Activated CD4-positive, alpha-beta T cell treated with anti-CD3 and anti-CD28 coated beads, Interleukin-2, amount 10 ng/mL, durations not matched to agents 24 days and 14 days (primary cell): ENCODE data around the gene PLA2G6. TPM values are rescaled to one million over a fixed set of nuclear protein-coding genes. Genes with fewer than 3 reads are reported as not detected.
A peak's percentile ranks its signal among the peaks of the same experiment; 100 is the strongest.
"Not testable (repeated sequence)": the region's sequence is repeated elsewhere in the genome, so short reads cannot be mapped to it uniquely, and the experiment has no call there.

ENCODE experiments used
- DNase-seq: peaks from one replicate; pipeline ENCODE4 v3.0.0; 2022
- H3K27ac Mint-ChIP-seq: one replicate; pipeline ENCODE4 v1.8.0; 2022; ENCODE audit warnings: mild to moderate bottlenecking, mixed read lengths
- H3K27me3 Mint-ChIP-seq: one replicate; pipeline ENCODE4 v1.8.0; 2022; ENCODE audit warnings: mixed read lengths
- H3K36me3 Mint-ChIP-seq: one replicate; pipeline ENCODE4 v1.8.0; 2022; ENCODE audit warnings: low read depth, mild to moderate bottlenecking, mixed read lengths
- H3K4me1 Mint-ChIP-seq: one replicate; pipeline ENCODE4 v1.8.0; 2021; ENCODE audit warnings: mixed read lengths
- H3K4me3 Mint-ChIP-seq: one replicate; pipeline ENCODE4 v1.8.0; 2022; ENCODE audit warnings: mild to moderate bottlenecking, moderate library complexity, mixed read lengths
- H3K9me3 Mint-ChIP-seq: one replicate; pipeline ENCODE4 v1.8.0; 2021; ENCODE audit warnings: mixed read lengths
- intact Hi-C: fragments of 100-400 bp; cut with micrococcal nuclease; formaldehyde crosslinking; loops from one replicate; pipeline ENCODE4 v1.15.1; 2023
- total RNA-seq: library from RNA; stranded (reverse); gene quantifications from 2 replicates; pipeline ENCODE4 v1.2.3, GENCODE V29; 2022

PLA2G6 gene
- total RNA-seq, 1 donor from 2014 or later = 34.3 TPM

DNA sequence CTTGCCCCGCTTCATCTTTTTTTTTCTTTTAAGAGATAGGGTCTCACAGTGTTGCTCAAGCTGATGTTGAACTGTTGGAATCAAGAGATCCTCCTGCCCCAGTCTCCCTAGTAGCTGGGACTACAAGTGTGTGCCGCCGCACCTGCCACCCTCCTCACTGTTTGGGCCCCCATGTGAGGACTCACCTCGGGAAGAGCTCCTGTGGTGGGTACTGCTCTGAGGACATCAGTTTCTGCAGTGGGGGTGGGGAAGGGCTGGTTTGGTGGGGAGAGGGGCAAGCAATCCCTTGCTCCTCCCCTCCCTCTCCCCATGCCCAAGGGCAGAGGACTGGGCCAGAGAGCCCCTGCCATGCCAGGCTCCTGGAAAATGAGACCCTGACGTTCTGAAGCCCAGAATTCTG is 96.1 kb downstream of the PLA2G6 start:
- Mint-ChIP-seq H3K4me3 (no peak overlapping the region), H3K9me3 (no peaks in the 10 kb centered on the region), H3K36me3 (no peaks in the 10 kb centered on the region), H3K4me1 (no peaks in the 10 kb centered on the region), H3K27me3 (peaks cover 27% of the 10 kb centered on the region), H3K27ac (no peak overlapping the region)
- no peak for DNase-seq
- intact Hi-C loops = no loop called here

DNA sequence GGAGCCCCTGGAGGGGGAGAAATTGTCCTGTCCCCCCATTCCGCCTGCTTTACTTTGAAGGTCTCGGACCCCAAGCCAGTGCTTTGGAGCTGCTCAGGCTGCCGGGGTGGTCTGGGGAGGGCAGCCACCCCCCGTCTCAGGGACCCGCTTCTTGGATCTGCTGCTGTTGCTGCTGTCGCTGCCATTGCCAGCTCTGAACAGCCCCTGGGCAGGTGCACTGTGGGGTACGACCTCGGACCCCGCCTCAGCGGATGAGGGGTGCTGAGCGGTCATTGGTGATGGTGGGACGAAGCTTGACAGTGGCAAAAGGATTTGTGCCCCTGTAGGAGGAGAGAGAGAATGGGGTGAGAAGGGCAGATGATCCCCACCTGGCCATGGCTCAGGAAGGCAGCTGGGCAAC is 96.6 kb downstream of the PLA2G6 start:
- no peak overlapping the region for H3K4me3 Mint-ChIP-seq
- H3K27me3 Mint-ChIP-seq = peaks cover 27% of the 10 kb centered on the region
- H3K4me1 Mint-ChIP-seq = no peaks in the 10 kb centered on the region
- no peaks in the 10 kb centered on the region for H3K9me3 Mint-ChIP-seq
- intact Hi-C loops = no loop called here
- no peak for DNase-seq
- no peaks in the 10 kb centered on the region for H3K36me3 Mint-ChIP-seq
- H3K27ac Mint-ChIP-seq = no peak overlapping the region

DNA sequence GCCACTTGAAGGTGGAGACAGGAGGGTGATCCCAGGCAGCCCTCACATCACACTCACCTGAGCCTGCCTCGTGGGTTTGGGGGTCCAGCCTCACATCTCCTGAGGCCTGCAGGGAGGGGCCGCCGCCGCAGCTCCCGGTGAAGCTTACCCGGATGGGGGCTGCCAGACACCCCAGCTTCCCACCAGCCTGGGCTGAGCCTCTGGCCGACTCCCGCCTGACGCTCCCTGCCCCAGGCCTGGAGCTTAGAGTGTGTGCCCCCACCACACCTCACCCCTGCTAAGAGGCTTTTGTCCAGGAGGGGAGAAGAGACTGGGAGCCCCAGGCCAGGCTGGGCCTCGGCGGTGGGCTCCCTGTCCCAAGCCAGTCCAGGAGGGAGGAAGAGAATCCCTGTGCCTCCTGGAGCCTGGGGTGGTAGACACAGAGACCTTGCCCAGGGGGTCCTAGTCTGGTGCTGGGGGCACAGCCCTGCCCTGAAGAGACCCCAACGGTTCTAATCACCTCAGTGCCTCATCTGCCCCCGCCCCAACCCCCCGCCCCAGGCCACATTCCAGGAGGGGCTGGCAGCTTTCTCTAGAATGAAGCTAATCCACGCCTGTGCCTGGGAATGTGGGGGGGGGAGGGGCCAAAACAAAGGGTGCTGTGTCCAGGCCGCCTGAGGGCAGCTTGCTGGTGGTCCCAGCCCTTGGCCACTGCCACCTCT is 97.5 kb downstream of the PLA2G6 start, which contains the start of gene SLC16A8:
Gene SLC16A8 (minus strand): TSS at position 254 of the 701 bp plus-strand sequence. CDS start 1,311 bp downstream, outside the sequence.
- intact Hi-C loops = no loop called here

DNA sequence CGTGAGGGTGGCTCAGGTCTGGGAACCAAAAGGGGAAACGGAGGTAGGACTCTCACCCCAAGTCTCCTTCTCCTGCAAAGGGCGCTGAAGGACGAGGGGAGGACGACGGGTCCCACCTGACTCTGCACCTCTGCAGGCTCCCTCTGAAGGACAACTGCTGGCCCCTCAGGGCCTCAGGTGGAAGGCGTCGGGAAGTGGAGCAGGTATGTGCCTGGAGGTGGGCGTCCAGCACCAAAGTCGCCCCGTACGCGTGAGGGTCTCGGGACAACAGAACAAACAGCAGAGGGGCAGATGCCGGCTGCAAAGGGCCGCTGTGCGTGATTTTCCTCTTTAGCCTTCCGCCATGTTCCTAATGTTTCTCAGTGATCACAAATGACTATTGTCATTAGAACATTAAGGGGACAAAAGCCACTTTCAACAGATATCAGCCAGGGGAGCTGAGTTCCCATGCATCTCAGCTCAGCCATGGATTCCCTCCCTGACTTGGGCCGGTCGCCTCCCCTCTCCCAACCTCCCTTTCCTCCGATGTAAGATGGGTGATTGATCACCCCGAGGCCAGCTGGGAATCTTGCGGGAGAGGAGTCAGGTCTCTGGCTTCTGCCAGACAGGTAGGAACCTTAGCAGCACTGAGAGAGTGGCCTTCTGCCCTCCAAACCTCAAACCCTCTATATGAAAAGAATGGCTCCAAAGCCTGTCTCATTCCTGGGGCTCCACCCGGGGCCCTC is 98.5 kb downstream of the PLA2G6 start:
- no peak overlapping the region for H3K4me3 Mint-ChIP-seq
- intact Hi-C loops = no loop called here
- no peaks in the 10 kb centered on the region for H3K4me1 Mint-ChIP-seq
- H3K9me3 Mint-ChIP-seq = no peaks in the 10 kb centered on the region
- no peak for DNase-seq
- no peaks in the 10 kb centered on the region for H3K36me3 Mint-ChIP-seq
- H3K27ac Mint-ChIP-seq = no peak overlapping the region
- peaks cover 33% of the 10 kb centered on the region for H3K27me3 Mint-ChIP-seq

More for the DNA sequence above, 97.5 kb downstream of the PLA2G6 start, which contains the start of gene SLC16A8:
- Mint-ChIP-seq H3K27ac (no peak within 1 kb of the TSS), H3K4me3 (no peak within 1 kb of the TSS), H3K36me3 (no peaks in the 10 kb centered on the region), H3K27me3 (peaks cover 34% of the 10 kb centered on the region), H3K4me1 (no peaks in the 10 kb centered on the region), H3K9me3 (no peaks in the 10 kb centered on the region)
- no peak for DNase-seq

DNA sequence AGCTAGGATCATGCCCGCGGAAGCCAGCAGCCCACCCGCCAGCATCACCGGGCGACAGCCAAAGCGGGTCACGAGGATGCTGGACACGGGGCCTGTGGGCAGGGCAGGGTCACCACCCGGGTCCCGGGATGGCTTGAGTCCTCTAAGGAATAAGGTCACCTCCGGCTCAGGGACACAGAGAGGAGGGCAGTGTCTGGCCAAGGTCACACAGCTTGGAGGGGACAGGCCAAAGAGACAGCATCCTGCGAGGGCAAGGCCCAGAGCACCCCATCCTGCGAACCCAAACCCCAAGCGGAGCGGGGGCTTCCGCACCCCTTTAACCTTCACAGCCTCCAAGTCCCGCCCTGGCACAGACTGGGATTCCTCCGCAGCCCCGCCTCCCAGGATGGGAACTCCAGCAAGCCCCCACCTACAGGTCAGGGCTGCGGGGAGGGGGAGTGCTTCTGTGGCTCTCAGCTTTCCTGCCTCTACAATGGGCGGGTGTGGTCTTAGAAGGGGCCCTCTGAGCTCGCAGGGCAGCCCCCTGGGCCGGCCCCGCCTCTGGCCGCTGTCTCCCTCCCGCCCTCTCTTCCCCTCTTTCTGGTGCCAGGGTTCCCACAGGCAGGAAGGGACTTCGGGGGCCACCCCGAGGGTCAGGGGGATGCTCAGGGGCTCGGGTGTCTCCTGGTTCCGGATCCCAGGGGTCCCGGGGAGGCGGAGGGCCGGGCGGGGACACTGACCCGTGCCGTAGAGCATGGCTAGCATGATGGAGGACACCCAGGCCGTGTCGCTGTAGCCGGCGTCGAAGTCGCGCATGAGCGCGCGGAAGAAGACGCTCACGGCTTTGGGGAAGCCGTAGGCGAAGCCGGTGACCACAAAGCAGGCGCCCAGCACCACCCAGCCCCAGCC is 99.4 kb downstream of the PLA2G6 start:
- no peak for DNase-seq
- no peaks in the 10 kb centered on the region for H3K36me3 Mint-ChIP-seq
- H3K27ac Mint-ChIP-seq = no peak overlapping the region
- H3K4me1 Mint-ChIP-seq = no peaks in the 10 kb centered on the region
- H3K27me3 Mint-ChIP-seq = peaks cover 27% of the 10 kb centered on the region
- intact Hi-C loops = no loop called here
- peak overlapping the region; percentile 21 for H3K4me3 Mint-ChIP-seq
- H3K9me3 Mint-ChIP-seq = no peaks in the 10 kb centered on the region

DNA sequence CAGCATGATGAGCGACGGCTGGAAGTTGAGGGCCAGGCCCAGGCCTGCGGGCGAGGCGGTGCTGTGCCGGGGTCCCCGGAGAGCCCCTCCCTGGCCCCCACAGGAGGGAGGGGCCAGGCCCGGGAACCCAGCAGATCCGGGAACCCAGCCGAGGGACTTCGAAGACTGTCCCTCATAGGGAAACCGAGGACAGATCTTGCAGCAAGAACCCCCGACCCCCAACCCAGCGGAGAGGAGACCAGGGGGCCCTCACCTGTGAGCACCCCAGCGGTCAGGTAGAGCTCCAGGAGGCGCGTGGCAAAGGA is 100.0 kb downstream of the PLA2G6 start:
- H3K36me3 Mint-ChIP-seq = no peaks in the 10 kb centered on the region
- no peaks in the 10 kb centered on the region for H3K9me3 Mint-ChIP-seq
- no peak overlapping the region for H3K27ac Mint-ChIP-seq
- intact Hi-C loops = no loop called here
- no peaks in the 10 kb centered on the region for H3K4me1 Mint-ChIP-seq
- H3K4me3 Mint-ChIP-seq = no peak overlapping the region
- no peak for DNase-seq
- peaks cover 27% of the 10 kb centered on the region for H3K27me3 Mint-ChIP-seq

DNA sequence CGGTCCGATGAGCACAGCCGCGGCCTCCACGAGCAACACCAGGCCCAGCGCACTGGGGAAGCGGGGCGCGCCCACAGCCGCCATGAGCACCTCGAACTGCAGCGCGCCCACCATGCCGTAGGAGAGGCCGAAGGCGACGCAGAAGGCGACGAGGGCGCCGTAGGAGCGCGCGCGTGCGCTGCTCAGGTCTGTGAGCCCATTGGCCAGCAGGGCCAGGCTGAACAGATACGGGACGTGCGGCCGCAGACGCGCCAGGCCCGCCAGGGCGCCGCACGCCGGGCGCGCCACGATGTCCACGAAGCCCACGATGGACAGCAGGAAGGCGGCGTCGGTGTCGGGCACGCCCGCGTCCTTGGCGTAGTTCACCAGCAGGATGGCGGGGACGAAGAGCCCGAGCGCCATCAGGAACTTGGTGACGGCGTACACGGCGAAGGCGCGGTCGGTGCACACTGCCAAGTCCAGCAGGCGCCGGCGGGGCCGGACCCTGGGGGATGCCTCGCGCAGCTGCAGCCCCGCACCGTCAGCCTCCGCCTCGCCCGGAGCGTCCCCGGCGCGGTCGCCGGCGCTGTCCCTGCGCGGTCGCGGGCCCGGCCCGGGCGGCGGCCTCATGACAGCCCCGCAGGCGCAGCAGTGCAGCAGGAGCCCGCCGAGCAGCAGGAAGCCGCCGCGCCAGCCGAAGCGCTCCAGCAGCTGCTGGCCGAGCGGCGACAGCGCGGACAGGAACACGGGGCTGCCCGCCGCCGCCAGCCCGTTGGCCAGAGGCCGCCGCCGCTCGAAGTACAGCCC is 100.6 kb downstream of the PLA2G6 start:
- DNase-seq = peak; percentile 65
- Mint-ChIP-seq H3K27ac (no peak overlapping the region), H3K4me3 (peak overlapping the region; percentile 15), H3K27me3 (peaks cover 27% of the 10 kb centered on the region), H3K9me3 (no peaks in the 10 kb centered on the region), H3K36me3 (no peaks in the 10 kb centered on the region), H3K4me1 (no peaks in the 10 kb centered on the region)
- intact Hi-C loops = no loop called here

DNA sequence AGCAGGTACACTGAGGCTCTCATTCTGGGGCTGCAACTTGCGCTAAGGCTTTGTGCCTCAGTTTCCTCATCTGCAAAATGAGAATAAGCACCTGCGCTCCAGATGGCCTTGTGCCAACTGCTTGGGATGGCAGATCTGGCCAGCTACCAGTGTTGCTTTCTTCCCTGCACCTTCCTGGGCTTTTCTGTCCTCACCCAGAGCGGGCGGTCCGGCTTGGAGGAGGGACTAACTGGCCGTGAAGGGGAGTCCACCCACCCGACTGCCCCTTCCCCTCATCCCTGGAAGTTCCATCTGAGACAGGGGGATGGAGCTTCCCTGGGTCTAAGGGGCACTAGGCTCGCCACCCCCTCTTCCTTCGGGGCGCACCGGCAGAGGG is 101.2 kb downstream of the PLA2G6 start:
- H3K27me3 Mint-ChIP-seq = peaks cover 27% of the 10 kb centered on the region
- intact Hi-C loops = no loop called here
- no peaks in the 10 kb centered on the region for H3K4me1 Mint-ChIP-seq
- H3K4me3 Mint-ChIP-seq = no peak overlapping the region
- H3K36me3 Mint-ChIP-seq = no peaks in the 10 kb centered on the region
- no peak overlapping the region for H3K27ac Mint-ChIP-seq
- no peak for DNase-seq
- H3K9me3 Mint-ChIP-seq = no peaks in the 10 kb centered on the region

DNA sequence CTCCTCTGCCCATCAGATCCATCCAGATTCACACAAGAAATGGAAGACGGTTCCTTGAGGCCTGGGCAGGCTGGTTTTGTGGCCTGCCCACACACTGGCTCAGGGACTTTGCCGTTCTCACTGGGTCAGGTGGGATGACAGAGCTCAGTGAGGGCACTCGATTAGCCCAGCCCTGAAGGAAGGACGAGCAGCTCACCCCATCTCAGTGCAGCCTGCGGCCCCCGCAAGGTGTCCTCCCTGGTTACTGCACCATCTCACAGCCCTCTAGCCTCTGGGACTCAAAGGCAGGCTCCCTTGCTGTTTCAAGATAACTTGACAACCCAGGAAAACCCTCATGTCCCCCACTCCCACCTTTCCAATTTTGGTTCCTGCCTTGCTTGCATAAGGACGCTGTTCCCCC is 101.8 kb downstream of the PLA2G6 start:
- Mint-ChIP-seq H3K4me3 (no peak overlapping the region), H3K27ac (no peak overlapping the region), H3K9me3 (no peaks in the 10 kb centered on the region)

DNA sequence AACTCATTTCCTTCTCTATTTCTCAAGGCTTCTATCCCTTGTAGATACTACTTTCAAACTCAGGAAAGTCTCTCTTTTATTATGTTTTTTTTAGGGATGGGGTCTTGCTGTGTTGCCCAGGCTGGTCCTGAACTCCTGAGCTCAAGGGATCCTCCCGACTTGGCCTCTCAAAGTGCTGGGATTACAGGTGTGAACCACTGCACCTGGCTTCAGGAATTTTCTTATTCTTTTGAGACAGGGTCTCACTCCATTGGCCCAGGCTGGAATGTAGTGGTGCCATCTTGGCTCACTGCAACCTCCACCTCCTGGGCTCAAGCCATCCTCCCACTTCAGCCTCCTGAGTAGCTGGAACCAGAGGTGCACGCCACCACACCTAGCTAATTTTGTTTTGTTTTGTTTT is 102.4 kb downstream of the PLA2G6 start:
- H3K27ac Mint-ChIP-seq, H3K36me3 Mint-ChIP-seq, H3K9me3 Mint-ChIP-seq, H3K4me3 Mint-ChIP-seq, DNase-seq, intact Hi-C loops, H3K4me1 Mint-ChIP-seq: not testable (repeated sequence)
- H3K27me3 Mint-ChIP-seq = peaks cover 27% of the 10 kb centered on the region

More for the DNA sequence above, 101.8 kb downstream of the PLA2G6 start:
- Mint-ChIP-seq H3K4me1 (no peaks in the 10 kb centered on the region), H3K27me3 (peaks cover 27% of the 10 kb centered on the region), H3K36me3 (no peaks in the 10 kb centered on the region)
- intact Hi-C loops = no loop called here
- no peak for DNase-seq

DNA sequence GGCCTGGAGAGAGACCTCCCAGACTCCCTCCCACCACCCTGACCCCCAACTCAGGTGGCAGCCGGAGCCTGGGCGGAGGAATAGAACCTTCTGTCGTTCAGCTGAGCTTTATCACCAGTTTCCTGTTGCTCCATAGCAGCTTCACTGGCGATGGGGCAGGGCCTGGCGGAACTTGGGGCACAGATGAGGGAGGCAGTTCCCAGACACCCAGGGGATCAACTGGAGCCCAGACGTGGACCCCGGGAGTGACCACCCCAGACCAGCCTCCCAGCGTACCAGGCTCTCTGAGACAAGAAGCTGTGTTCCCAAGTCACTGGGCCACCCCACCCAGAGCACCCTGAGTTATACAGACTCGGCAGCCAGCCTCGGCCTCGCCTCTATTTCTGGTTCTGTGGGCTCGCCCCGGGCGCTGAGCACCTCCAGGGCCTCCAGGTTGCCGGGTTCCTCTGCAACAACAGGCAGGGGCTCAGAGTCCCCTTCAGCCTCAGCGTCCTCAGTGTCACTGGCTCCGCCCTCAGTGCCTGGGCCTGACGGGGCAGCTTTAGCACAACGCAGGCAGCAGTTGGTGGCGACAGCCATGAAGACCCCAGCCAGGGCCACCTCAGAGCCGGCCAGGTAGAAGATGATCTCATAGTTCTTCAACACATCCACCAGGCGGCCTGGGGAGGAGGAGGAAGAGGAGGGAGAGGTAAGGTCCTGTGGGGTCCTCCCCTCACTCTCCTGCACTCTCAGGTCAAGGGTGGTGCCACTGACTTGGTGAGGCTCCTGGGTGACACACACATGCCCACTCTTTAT is 103.4 kb downstream of the PLA2G6 start:
- H3K4me1 Mint-ChIP-seq = no peaks in the 10 kb centered on the region
- H3K36me3 Mint-ChIP-seq = no peaks in the 10 kb centered on the region

DNA sequence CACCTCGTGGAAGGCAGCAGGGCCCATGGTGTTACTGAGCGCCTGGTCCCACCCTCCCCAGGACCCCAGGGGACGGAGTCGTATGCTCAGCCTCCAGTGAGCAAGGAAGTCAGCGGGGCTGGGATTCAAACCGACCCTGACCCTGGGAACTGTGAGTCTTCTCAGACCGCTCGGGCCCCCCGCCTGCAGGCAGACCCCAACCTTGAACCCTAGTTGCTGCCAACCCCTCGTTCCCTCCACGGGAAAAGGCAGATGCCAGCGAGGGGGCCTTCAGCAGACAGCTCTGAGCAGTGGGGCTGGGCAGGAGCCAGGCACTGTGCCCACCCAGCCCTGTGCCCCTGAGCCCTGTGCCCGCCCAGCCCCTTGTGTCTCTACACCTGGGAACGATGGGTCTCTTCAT is 104.0 kb downstream of the PLA2G6 start:
- Mint-ChIP-seq H3K36me3 (no peaks in the 10 kb centered on the region), H3K9me3 (no peaks in the 10 kb centered on the region), H3K27me3 (peaks cover 21% of the 10 kb centered on the region), H3K4me1 (no peaks in the 10 kb centered on the region), H3K27ac (no peak overlapping the region), H3K4me3 (no peak overlapping the region)
- DNase-seq = no peak
- intact Hi-C loops = no loop called here

More for the DNA sequence above, 103.4 kb downstream of the PLA2G6 start:
- Mint-ChIP-seq H3K27me3 (peaks cover 24% of the 10 kb centered on the region), H3K27ac (no peak overlapping the region), H3K9me3 (no peaks in the 10 kb centered on the region), H3K4me3 (no peak overlapping the region)
- intact Hi-C loops = no loop called here
- no peak for DNase-seq

DNA sequence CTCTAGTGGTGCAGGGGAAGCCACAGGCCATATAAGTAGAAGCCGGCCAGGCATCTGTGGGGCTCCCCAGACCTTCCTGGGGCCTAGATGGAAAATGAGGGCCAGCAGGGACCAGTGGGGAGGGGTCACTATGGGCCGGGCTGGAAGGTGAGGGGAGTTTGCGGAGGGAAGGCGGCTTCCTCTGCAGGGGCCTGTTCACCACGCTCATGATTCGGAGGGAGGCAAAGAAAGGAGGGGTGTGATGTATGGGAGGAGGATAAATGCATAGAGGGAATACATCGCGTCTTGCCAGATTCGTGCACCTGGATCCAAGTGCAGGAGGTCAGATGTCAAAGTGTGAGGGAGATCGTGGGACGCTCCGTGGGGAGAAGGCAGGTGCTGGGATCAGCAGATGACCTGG is 104.5 kb downstream of the PLA2G6 start:
- no peak overlapping the region for H3K27ac Mint-ChIP-seq
- intact Hi-C loops = no loop called here

More for the DNA sequence above, 104.5 kb downstream of the PLA2G6 start:
- H3K27me3 Mint-ChIP-seq = peaks cover 20% of the 10 kb centered on the region
- H3K36me3 Mint-ChIP-seq = no peaks in the 10 kb centered on the region
- H3K9me3 Mint-ChIP-seq = no peaks in the 10 kb centered on the region
- H3K4me3 Mint-ChIP-seq = no peak overlapping the region
- DNase-seq = no peak
- no peaks in the 10 kb centered on the region for H3K4me1 Mint-ChIP-seq
